Trophoblast cell (in vitro differentiated cells and primary cell): ENCODE data around the gene MYO1E.

Source experiments
- DNase-seq, 2 donors: peaks; one replicate each; pipeline ENCODE4 v3.0.0-alpha.2; 2016
- H2AFZ ChIP-seq: 2 replicates; pipeline ENCODE4 v1.6.1; 2013; ENCODE audit warnings: low read length, moderate library complexity, mild to moderate bottlenecking; ENCODE audit not compliant: insufficient read depth, poor library complexity
- H2AK5ac ChIP-seq: 2 replicates; pipeline ENCODE4 v1.6.1; 2013; ENCODE audit warnings: mild to moderate bottlenecking, low read length
- H2BK120ac ChIP-seq: 2 replicates; pipeline ENCODE4 v1.6.1; 2013; ENCODE audit warnings: low read length, mild to moderate bottlenecking, moderate library complexity; ENCODE audit not compliant: insufficient read depth, poor library complexity
- H2BK12ac ChIP-seq: 2 replicates; pipeline ENCODE4 v1.6.1; 2013; ENCODE audit warnings: mild to moderate bottlenecking, low read length, moderate library complexity
- H2BK5ac ChIP-seq: 2 replicates; pipeline ENCODE4 v1.6.1; 2013; ENCODE audit warnings: low read length, low read depth, moderate library complexity, mild to moderate bottlenecking; ENCODE audit not compliant: poor library complexity
- H3K14ac ChIP-seq: 2 replicates; pipeline ENCODE4 v1.6.1; 2013; ENCODE audit warnings: mild to moderate bottlenecking, low read length
- H3K18ac ChIP-seq: 2 replicates; pipeline ENCODE4 v1.6.1; 2013; ENCODE audit warnings: mild to moderate bottlenecking, low read length
- H3K23ac ChIP-seq: 2 replicates; pipeline ENCODE4 v1.6.1; 2013; ENCODE audit warnings: low read length
- H3K27ac ChIP-seq: 2 replicates; pipeline ENCODE4 v1.5.1; 2013; ENCODE audit warnings: low read depth, mild to moderate bottlenecking, inconsistent platforms, low read length, moderate library complexity
- H3K27me3 ChIP-seq: 2 replicates; pipeline ENCODE4 v1.6.1; 2013; ENCODE audit warnings: inconsistent platforms, mild to moderate bottlenecking, low read length, moderate library complexity; ENCODE audit not compliant: insufficient read depth
- H3K36me3 ChIP-seq, 2 experiments: 1 replicate in 1 of 2; 2 replicates in 1 of 2; pipeline ENCODE4 v1.6.1; 2013; ENCODE audit warnings: low read length in 2 of 2, mild to moderate bottlenecking in 2 of 2, moderate library complexity in 1 of 2; ENCODE audit not compliant: insufficient read depth in 2 of 2, control insufficient read depth in 1 of 2
- H3K4ac ChIP-seq: 2 replicates; pipeline ENCODE4 v1.6.1; 2013; ENCODE audit warnings: low read depth, mild to moderate bottlenecking, low read length, moderate library complexity
- H3K4me1 ChIP-seq, 2 experiments: 1 replicate in 1 of 2; 2 replicates in 1 of 2; pipeline ENCODE4 v1.6.1; 2013; ENCODE audit warnings: low read length in 2 of 2, mild to moderate bottlenecking in 2 of 2, moderate library complexity in 1 of 2; ENCODE audit not compliant: insufficient read depth in 2 of 2, control insufficient read depth in 1 of 2
- H3K4me2 ChIP-seq: 2 replicates; pipeline ENCODE4 v1.6.1; 2013; ENCODE audit warnings: inconsistent platforms, mild to moderate bottlenecking, low read length, moderate library complexity
- H3K4me3 ChIP-seq: 2 replicates; pipeline ENCODE4 v1.5.1; 2013; ENCODE audit warnings: mild to moderate bottlenecking, low read depth, low read length, inconsistent platforms
- H3K79me1 ChIP-seq: one replicate; pipeline ENCODE4 v1.6.1; 2013; ENCODE audit warnings: low read length
- H3K79me2 ChIP-seq: 2 replicates; pipeline ENCODE4 v1.6.1; 2013; ENCODE audit warnings: low read length, mild to moderate bottlenecking; ENCODE audit not compliant: control insufficient read depth, insufficient read depth, poor library complexity
- H3K9ac ChIP-seq: 2 replicates; pipeline ENCODE4 v1.6.1; 2013; ENCODE audit warnings: mild to moderate bottlenecking, low read length
- H3K9me3 ChIP-seq: 2 replicates; pipeline ENCODE4 v1.6.1; 2013; ENCODE audit warnings: low read depth, mild to moderate bottlenecking, control low read depth, inconsistent platforms, low read length; ENCODE audit not compliant: insufficient read depth
- H4K12ac ChIP-seq: 2 replicates; pipeline ENCODE4 v1.6.1; 2013; ENCODE audit warnings: low read depth, mild to moderate bottlenecking, low read length, moderate library complexity
- H4K8ac ChIP-seq: 2 replicates; pipeline ENCODE4 v1.6.1; 2013; ENCODE audit warnings: low read depth, mild to moderate bottlenecking, low read length, moderate library complexity
- H4K91ac ChIP-seq: one replicate; pipeline ENCODE4 v1.6.1; 2013; ENCODE audit warnings: low read depth, mild to moderate bottlenecking, low read length, moderate library complexity
- WGBS: extraction: QIAGEN DNeasy Blood & Tissue Kit; methylation state at CpG from one replicate; pipeline ENCODE4 v1.1.7; 2013; ENCODE audit warnings: missing lambda C conversion rate; ENCODE audit not compliant: insufficient read length, insufficient coverage; ENCODE audit errors: extremely low coverage; 5-methylcytosine and 5-hydroxymethylcytosine counted together

Gene MYO1E

GRCh38 chr15:59379531-59379930 is 6.9 kb upstream of the MYO1E start:
- Histone ChIP-seq H3K18ac (no peak overlapping the region), H3K4me3 (no peak overlapping the region), H2AFZ (no peak overlapping the region), H3K23ac (no peak overlapping the region), H3K9ac (no peak overlapping the region), H2BK12ac (no peak overlapping the region), H3K4me2 (no peak overlapping the region), H3K27me3 (no peaks in the 10 kb centered on the region), H2BK120ac (no peak overlapping the region), H4K12ac (no peak overlapping the region), H2AK5ac (no peak overlapping the region), H4K8ac (no peak overlapping the region), H3K9me3 (no peaks in the 10 kb centered on the region), H3K14ac (no peak overlapping the region), H3K4ac (no peak overlapping the region), H3K36me3 (no peaks in the 10 kb centered on the region), H2BK5ac (no peak overlapping the region), H3K79me2 (no peaks in the 10 kb centered on the region), H4K91ac (no peak overlapping the region), H3K79me1 (peaks cover 2% of the 10 kb centered on the region), H3K4me1 (peaks cover 0 to 7% of the 10 kb centered on the region in 2 experiments), H3K27ac (no peak overlapping the region)
- DNase-seq: no peak
- no CpG with 5 or more reads among the region's 1 CpG for WGBS

DNA sequence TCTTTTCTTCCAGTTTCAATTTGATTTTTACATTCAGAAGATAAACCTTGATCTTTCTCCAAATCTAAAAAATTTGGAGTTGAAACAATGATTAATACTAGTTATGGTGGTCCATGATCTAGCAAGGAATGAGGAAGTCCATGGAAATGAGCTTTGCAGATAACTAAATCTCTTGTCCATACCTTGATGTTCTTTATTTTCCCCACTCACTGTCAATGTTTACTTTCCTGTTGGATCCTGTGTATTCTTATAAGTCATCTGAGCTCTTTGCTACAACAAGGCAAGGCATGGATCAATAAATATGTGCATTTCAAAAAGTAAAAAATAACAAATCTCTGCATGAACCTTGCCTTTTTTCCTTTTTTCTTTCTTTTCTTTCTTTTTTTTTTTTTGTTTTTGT is 6.2 kb upstream of the MYO1E start:
- Histone ChIP-seq H2AK5ac (no peak overlapping the region), H3K14ac (no peak overlapping the region), H2BK5ac (no peak overlapping the region), H3K9me3 (no peaks in the 10 kb centered on the region), H3K4me3 (no peak overlapping the region), H4K91ac (no peak overlapping the region), H3K27ac (no peak overlapping the region), H3K36me3 (no peaks in the 10 kb centered on the region), H3K23ac (no peak overlapping the region), H3K27me3 (no peaks in the 10 kb centered on the region), H3K79me2 (no peaks in the 10 kb centered on the region), H2BK120ac (no peak overlapping the region), H3K4me1 (peaks cover 0 to 7% of the 10 kb centered on the region in 2 experiments), H3K4me2 (no peak overlapping the region), H3K9ac (no peak overlapping the region), H4K8ac (no peak overlapping the region), H2AFZ (no peak overlapping the region), H3K4ac (no peak overlapping the region), H3K18ac (no peak overlapping the region), H2BK12ac (no peak overlapping the region), H3K79me1 (peaks cover 2% of the 10 kb centered on the region), H4K12ac (no peak overlapping the region)
- no peak for DNase-seq

DNA sequence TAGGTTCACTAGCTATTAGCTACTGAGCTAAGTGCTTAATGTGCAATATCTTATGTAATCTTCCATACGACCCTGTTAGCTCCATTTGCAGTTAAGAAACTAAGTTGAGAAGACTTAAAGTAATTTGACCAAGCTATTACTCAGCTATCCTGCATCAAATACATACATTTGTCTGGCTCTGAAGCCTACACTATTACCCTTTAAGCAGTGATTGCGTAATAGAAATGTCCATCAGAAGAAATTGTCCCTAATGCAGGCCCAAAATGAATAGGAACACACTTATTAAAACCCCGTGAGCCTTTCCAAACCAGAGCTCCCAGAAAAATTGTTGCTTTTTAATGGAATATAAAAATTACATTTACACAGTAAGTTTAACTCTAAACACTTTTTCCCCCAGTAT is 5.3 kb upstream of the MYO1E start:
- H3K36me3 ChIP-seq: no peaks in the 10 kb centered on the region
- H3K23ac ChIP-seq: no peak overlapping the region
- peaks cover 0 to 7% of the 10 kb centered on the region in 2 experiments for H3K4me1 ChIP-seq
- no peak overlapping the region for H3K4me2 ChIP-seq
- H2BK120ac ChIP-seq: no peak overlapping the region
- no peak overlapping the region for H4K8ac ChIP-seq
- no peaks in the 10 kb centered on the region for H3K9me3 ChIP-seq
- no peak overlapping the region for H3K18ac ChIP-seq
- H3K14ac ChIP-seq: no peak overlapping the region
- H4K91ac ChIP-seq: no peak overlapping the region
- H3K79me1 ChIP-seq: peaks cover 2% of the 10 kb centered on the region
- H3K4ac ChIP-seq: no peak overlapping the region
- no peak overlapping the region for H2AK5ac ChIP-seq
- WGBS: no CpG with 5 or more reads among the region's 3 CpGs
- H4K12ac ChIP-seq: no peak overlapping the region
- H3K4me3 ChIP-seq: no peak overlapping the region
- DNase-seq: no peak
- H2BK12ac ChIP-seq: no peak overlapping the region
- no peak overlapping the region for H3K9ac ChIP-seq
- no peak overlapping the region for H3K27ac ChIP-seq
- H3K27me3 ChIP-seq: no peaks in the 10 kb centered on the region
- no peaks in the 10 kb centered on the region for H3K79me2 ChIP-seq
- no peak overlapping the region for H2BK5ac ChIP-seq
- H2AFZ ChIP-seq: no peak overlapping the region

DNA sequence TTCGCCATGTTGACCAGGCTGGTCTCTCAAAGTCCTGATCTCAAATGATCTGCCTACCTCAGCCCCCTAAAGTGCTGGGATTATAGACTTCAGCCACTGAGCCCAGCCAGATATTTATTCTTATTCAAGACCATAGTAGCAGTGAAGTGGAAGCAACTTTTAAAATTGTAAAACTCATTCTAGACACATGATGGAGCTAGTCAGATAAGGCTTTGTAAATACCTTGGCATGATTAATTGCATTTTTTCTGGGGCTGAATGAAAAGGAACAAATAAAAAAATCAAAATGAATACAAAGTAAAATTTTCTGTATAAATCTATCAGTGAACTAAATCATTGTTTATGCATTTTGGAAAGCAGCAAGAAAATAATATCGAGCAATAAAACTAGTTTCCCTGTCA is 4.1 kb upstream of the MYO1E start:
- Histone ChIP-seq H3K27me3 (no peaks in the 10 kb centered on the region), H4K12ac (no peak overlapping the region), H3K18ac (no peak overlapping the region), H3K79me1 (peaks cover 5% of the 10 kb centered on the region), H4K91ac (no peak overlapping the region), H3K4me2 (no peak overlapping the region), H3K4ac (no peak overlapping the region), H3K14ac (no peak overlapping the region), H3K9me3 (no peaks in the 10 kb centered on the region), H2BK120ac (no peak overlapping the region), H3K23ac (no peak overlapping the region), H2BK5ac (no peak overlapping the region), H2BK12ac (no peak overlapping the region), H3K9ac (no peak overlapping the region), H3K4me1 (peaks cover 0 to 7% of the 10 kb centered on the region in 2 experiments), H2AFZ (no peak overlapping the region), H3K79me2 (peaks cover 6% of the 10 kb centered on the region), H4K8ac (no peak overlapping the region), H2AK5ac (no peak overlapping the region), H3K36me3 (no peaks in the 10 kb centered on the region), H3K4me3 (no peak overlapping the region), H3K27ac (no peak overlapping the region)
- WGBS: no CpG with 5 or more reads among the region's 2 CpGs
- no peak for DNase-seq
